Natural killer cell (primary cell): ENCODE results near the gene CCDC82. TPM values are rescaled to one million over a fixed set of nuclear protein-coding genes. Genes with fewer than 3 reads are reported as not detected.

Experiments
- ATAC-seq, 3 donors: fragments of 150-1000 bp in 2 of 3; fragments of 200-7000 bp in 1 of 3; cut with Tn5 transposase; 1 replicate in 1 of 3; 2 replicates in 2 of 3; pipeline ENCODE4 v1.10.0; 2021; ENCODE audit warnings: mild to moderate bottlenecking in 2 of 3, moderate library complexity in 2 of 3
- DNase-seq, 2 donors: peaks; one replicate each; pipeline versions ENCODE4 v3.0.0 to v3.0.0-alpha.2; 2013 to 2021; ENCODE audit warnings: mixed read lengths in 1 of 2
- H3K27ac ChIP-seq: one replicate; pipeline ENCODE4 v1.5.1; 2013; ENCODE audit warnings: mild to moderate bottlenecking, low read length
- H3K27me3 ChIP-seq: one replicate; pipeline ENCODE4 v1.6.1; 2013; ENCODE audit warnings: low read length; ENCODE audit not compliant: control insufficient read depth, insufficient read depth
- H3K36me3 ChIP-seq: one replicate; pipeline ENCODE4 v1.6.1; 2013; ENCODE audit warnings: low read length; ENCODE audit not compliant: control insufficient read depth, insufficient read depth
- H3K4me1 ChIP-seq: one replicate; pipeline ENCODE4 v1.6.1; 2013; ENCODE audit warnings: low read length; ENCODE audit not compliant: control insufficient read depth, insufficient read depth
- H3K4me3 ChIP-seq: one replicate; pipeline ENCODE4 v1.5.1; 2013; ENCODE audit warnings: low read length
- H3K9me3 ChIP-seq: one replicate; pipeline ENCODE4 v1.6.1; 2013; ENCODE audit warnings: low read length; ENCODE audit not compliant: control insufficient read depth, insufficient read depth
- H3K27ac Mint-ChIP-seq, 2 donors: one replicate each; pipeline ENCODE4 v1.8.0; 2022; ENCODE audit warnings: mild to moderate bottlenecking in 2 of 2, mixed read lengths in 2 of 2, moderate library complexity in 1 of 2
- H3K27me3 Mint-ChIP-seq, 2 donors: one replicate each; pipeline ENCODE4 v1.8.0; 2022; ENCODE audit warnings: low read depth in 2 of 2, mixed read lengths in 2 of 2
- H3K36me3 Mint-ChIP-seq: one replicate; pipeline ENCODE4 v1.8.0; 2022; ENCODE audit warnings: mixed read lengths
- H3K4me1 Mint-ChIP-seq, 2 donors: one replicate each; pipeline ENCODE4 v1.8.0; 2022; ENCODE audit warnings: mixed read lengths in 2 of 2
- H3K4me3 Mint-ChIP-seq: one replicate; pipeline ENCODE4 v1.8.0; 2022; ENCODE audit warnings: mild to moderate bottlenecking, moderate library complexity, mixed read lengths
- H3K9me3 Mint-ChIP-seq, 2 donors: one replicate each; pipeline ENCODE4 v1.8.0; 2022; ENCODE audit warnings: mixed read lengths in 2 of 2
- WGBS: methylation state at CpG from one replicate; pipeline ENCODE4 v1.1.7; 2013; ENCODE audit warnings: missing lambda C conversion rate; ENCODE audit not compliant: insufficient coverage; 5-methylcytosine and 5-hydroxymethylcytosine counted together
- intact Hi-C: fragments of 100-400 bp; cut with micrococcal nuclease; formaldehyde crosslinking; loops from one replicate; pipeline ENCODE4 v1.14.2; 2022
- total RNA-seq, 4 donors: library from RNA; stranded (reverse); fragments of 120-200 nt in 1 of 4; gene quantifications; one replicate each; pipeline versions ENCODE4 v1.2.3 to v1.2.4, GENCODE V29; 2013 to 2022
- TF ChIP-seq, protein P1 (sequence below): fragments of 200-600 bp; IDR thresholded peaks from one replicate; pipeline ENCODE4 v1.8.0; 2022; ENCODE audit warnings: antibody characterized with exemption

Gene CCDC82
- total RNA-seq, 3 donors from 2014 or later (not counting 1 experiment from before 2014, with no cell fraction given) = 36.2 to 42.1 (median 38.0) TPM

DNA sequence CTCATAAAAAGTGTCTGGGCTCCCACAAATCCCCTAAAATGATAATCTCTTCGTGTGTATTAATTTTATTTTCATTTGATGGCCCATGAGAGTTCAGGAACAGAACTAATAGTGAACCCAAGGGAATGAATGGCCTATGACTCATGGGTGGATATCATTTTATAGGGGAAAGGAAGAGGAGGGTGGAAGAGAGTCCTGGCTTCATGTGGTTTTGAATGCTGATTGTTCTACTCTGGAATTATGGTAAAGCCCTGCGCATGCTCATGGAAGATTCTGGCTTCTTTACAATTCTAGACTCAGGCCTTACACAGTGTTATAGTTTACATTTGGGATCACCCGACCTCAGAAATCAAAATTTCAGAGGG lies 82.0 kb downstream of the CCDC82 start:
- H3K9me3 Mint-ChIP-seq = no peaks in the 10 kb centered on the region
- no peaks in the 10 kb centered on the region for H3K27me3 Mint-ChIP-seq
- no peaks in the 10 kb centered on the region for H3K36me3 Mint-ChIP-seq
- Histone ChIP-seq H3K4me3 (no peak overlapping the region), H3K9me3 (no peaks in the 10 kb centered on the region), H3K27me3 (no peaks in the 10 kb centered on the region), H3K27ac (no peak overlapping the region), H3K4me1 (peaks cover 3% of the 10 kb centered on the region), H3K36me3 (no peaks in the 10 kb centered on the region)
- intact Hi-C loops = no loop called here
- peaks cover 19 to 20% of the 10 kb centered on the region in 2 donors for H3K4me1 Mint-ChIP-seq
- DNase-seq (no peak), ATAC-seq (no peak)
- TF ChIP-seq, protein P1, sequence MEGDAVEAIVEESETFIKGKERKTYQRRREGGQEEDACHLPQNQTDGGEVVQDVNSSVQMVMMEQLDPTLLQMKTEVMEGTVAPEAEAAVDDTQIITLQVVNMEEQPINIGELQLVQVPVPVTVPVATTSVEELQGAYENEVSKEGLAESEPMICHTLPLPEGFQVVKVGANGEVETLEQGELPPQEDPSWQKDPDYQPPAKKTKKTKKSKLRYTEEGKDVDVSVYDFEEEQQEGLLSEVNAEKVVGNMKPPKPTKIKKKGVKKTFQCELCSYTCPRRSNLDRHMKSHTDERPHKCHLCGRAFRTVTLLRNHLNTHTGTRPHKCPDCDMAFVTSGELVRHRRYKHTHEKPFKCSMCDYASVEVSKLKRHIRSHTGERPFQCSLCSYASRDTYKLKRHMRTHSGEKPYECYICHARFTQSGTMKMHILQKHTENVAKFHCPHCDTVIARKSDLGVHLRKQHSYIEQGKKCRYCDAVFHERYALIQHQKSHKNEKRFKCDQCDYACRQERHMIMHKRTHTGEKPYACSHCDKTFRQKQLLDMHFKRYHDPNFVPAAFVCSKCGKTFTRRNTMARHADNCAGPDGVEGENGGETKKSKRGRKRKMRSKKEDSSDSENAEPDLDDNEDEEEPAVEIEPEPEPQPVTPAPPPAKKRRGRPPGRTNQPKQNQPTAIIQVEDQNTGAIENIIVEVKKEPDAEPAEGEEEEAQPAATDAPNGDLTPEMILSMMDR = no peak
- 84% methylated on average over 3 of the region's 3 CpGs for WGBS
- H3K4me3 Mint-ChIP-seq = no peak overlapping the region
- peak overlapping the region in 1 of 2 donors; percentile 56 for H3K27ac Mint-ChIP-seq

DNA sequence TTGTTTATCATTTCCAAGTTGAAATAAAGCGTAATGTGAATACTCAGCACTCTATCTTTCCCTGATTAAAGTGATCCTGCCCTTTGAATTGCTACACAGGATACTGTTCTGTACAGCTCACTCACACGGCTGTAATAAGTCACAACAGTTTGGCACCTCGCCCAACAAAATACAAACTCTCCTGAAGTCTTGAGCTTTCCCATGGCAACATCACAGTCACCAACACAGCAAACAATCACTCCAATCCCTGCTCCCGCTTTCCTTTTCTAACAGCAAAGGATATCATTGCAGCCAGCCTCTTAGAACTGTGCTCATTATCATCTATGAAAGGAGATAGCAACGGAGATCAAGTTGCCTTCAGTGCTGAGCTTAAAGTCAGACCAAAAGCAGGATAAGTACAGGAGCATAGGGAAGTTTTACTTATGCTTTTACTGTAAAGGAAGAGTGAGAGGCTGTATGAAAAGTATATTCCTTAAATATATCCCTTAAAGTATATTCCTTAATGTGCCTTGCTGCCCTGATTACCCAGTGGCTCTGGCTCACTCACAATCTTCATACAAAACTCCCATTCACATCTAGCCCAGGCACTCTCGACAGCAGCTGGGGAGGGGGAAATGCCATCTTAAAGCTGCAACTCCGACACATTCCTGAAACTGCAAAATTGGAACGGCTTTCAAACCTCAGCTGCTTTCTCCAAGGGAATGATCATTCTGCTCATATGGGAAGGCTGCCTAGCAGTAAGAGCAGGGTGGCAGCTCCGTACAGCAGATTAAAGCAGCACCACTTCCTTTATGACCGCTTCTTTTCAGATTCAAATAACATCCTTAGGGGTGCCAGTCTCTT lies 82.6 kb downstream of the CCDC82 start:
- DNase-seq (peak in 1 of 2 donors; percentile 49), ATAC-seq (peak; percentile 31 to 62 (median 47))
- Histone ChIP-seq H3K27ac (no peak overlapping the region), H3K9me3 (no peaks in the 10 kb centered on the region), H3K4me3 (no peak overlapping the region), H3K4me1 (peaks cover 3% of the 10 kb centered on the region), H3K36me3 (no peaks in the 10 kb centered on the region), H3K27me3 (no peaks in the 10 kb centered on the region)
- intact Hi-C loops = no loop called here
- 58% methylated on average over 10 of the region's 10 CpGs for WGBS
- Mint-ChIP-seq H3K27ac (peak overlapping the region in 1 of 2 donors; percentile 56), H3K9me3 (no peaks in the 10 kb centered on the region), H3K4me3 (peak overlapping the region; percentile 10), H3K27me3 (no peaks in the 10 kb centered on the region), H3K36me3 (no peaks in the 10 kb centered on the region), H3K4me1 (peaks cover 20 to 22% of the 10 kb centered on the region in 2 donors)
- TF ChIP-seq, protein P1 = no peak

DNA sequence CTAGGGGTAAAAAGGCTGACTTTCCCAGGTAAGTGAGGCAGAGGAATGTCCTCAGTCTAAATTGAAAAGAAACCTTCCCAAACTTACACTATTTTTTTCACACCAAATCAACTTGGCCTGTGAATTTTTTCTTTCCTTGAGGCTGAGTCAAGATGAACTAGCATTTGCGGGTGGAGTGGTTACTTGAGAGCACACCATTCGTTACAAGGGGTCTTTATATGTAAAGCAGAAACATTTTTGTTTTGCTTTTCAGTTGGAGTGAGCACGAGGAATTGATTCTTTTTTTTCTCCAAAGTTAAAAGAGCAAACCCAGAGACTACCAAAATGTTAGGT lies 83.1 kb downstream of the CCDC82 start:
- Histone ChIP-seq H3K4me3 (no peak overlapping the region), H3K36me3 (no peaks in the 10 kb centered on the region), H3K9me3 (no peaks in the 10 kb centered on the region), H3K4me1 (peaks cover 3% of the 10 kb centered on the region), H3K27me3 (no peaks in the 10 kb centered on the region), H3K27ac (no peak overlapping the region)
- Mint-ChIP-seq H3K27ac (peak overlapping the region in 1 of 2 donors; percentile 56), H3K36me3 (no peaks in the 10 kb centered on the region), H3K27me3 (no peaks in the 10 kb centered on the region), H3K4me3 (peak overlapping the region; percentile 10), H3K9me3 (no peaks in the 10 kb centered on the region), H3K4me1 (peaks cover 20 to 22% of the 10 kb centered on the region in 2 donors)
- ATAC-seq (no peak), DNase-seq (no peak)
- TF ChIP-seq, protein P1 = no peak
- intact Hi-C loops = no loop called here
- 55% methylated on average over 2 of the region's 3 CpGs for WGBS
